ENCODE results near the gene RIMBP2.

RIMBP2 gene

GRCh38 chr12:130435331-130435730 lies 280.8 kb downstream of the RIMBP2 start:
- Histone ChIP-seq H3K79me2 (ENCODE audit: control insufficient read depth, insufficient read depth, low read length) (no peaks in the 10 kb centered on the region), H3K56ac (ENCODE audit: low read length) (no peak overlapping the region), H3K27ac (ENCODE audit: low read depth, low read length) (no peak overlapping the region), H3K79me1 (ENCODE audit: low read length) (no peaks in the 10 kb centered on the region), H3K4me1 (ENCODE audit: control insufficient read depth, low read depth, low read length) (no peaks in the 10 kb centered on the region), H4K8ac (ENCODE audit: low read depth, low read length) (no peak overlapping the region), H3K23ac (ENCODE audit: low read length) (no peak overlapping the region), H2BK120ac (ENCODE audit: low read depth, low read length) (no peak overlapping the region), H3K4me3 (ENCODE audit: low read length) (no peak overlapping the region), H2BK5ac (ENCODE audit: low read length) (no peak overlapping the region), H4K5ac (ENCODE audit: low read length) (no peak overlapping the region), H3K4ac (ENCODE audit: low read depth, low read length) (no peak overlapping the region), H3K36me3 (ENCODE audit: control insufficient read depth, insufficient read depth, low read length) (no peaks in the 10 kb centered on the region), H3K9ac (ENCODE audit: low read length) (no peak overlapping the region), H2BK15ac (replicated peaks; ENCODE audit: low read depth) (no peak overlapping the region), H3K27me3 (ENCODE audit: insufficient read depth, low read length, poor library complexity) (no peaks in the 10 kb centered on the region), H2AK5ac (ENCODE audit: low read length) (no peak overlapping the region), H3K4me2 (ENCODE audit: low read length) (no peak overlapping the region), H3K18ac (ENCODE audit: low read length) (no peak overlapping the region)
- WGBS (ENCODE audit: extremely low coverage, insufficient coverage, low lambda C conversion rate), result no CpG with 5 or more reads among the region's 6 CpGs
- no peak for DNase-seq

- Histone ChIP-seq H3K4me1 (ENCODE audit: control insufficient read depth, low read depth, low read length) (no peaks in the 10 kb centered on the region), H3K56ac (ENCODE audit: low read length) (no peak overlapping the region), H3K36me3 (ENCODE audit: control insufficient read depth, insufficient read depth, low read length) (no peaks in the 10 kb centered on the region), H3K4ac (ENCODE audit: low read depth, low read length) (no peak overlapping the region), H2BK120ac (ENCODE audit: low read depth, low read length) (no peak overlapping the region), H3K79me2 (ENCODE audit: control insufficient read depth, insufficient read depth, low read length) (no peaks in the 10 kb centered on the region), H3K79me1 (ENCODE audit: low read length) (no peaks in the 10 kb centered on the region), H2BK15ac (replicated peaks; ENCODE audit: low read depth) (no peak overlapping the region), H3K27ac (ENCODE audit: low read depth, low read length) (no peak overlapping the region), H3K27me3 (ENCODE audit: insufficient read depth, low read length, poor library complexity) (no peaks in the 10 kb centered on the region), H2BK5ac (ENCODE audit: low read length) (no peak overlapping the region), H3K4me2 (ENCODE audit: low read length) (no peak overlapping the region), H4K5ac (ENCODE audit: low read length) (no peak overlapping the region), H3K23ac (ENCODE audit: low read length) (no peak overlapping the region), H3K9ac (ENCODE audit: low read length) (no peak overlapping the region), H3K18ac (ENCODE audit: low read length) (no peak overlapping the region), H4K8ac (ENCODE audit: low read depth, low read length) (no peak overlapping the region), H3K4me3 (ENCODE audit: low read length) (no peak overlapping the region), H2AK5ac (ENCODE audit: low read length) (no peak overlapping the region)
- DNase-seq, result no peak
- WGBS (ENCODE audit: extremely low coverage, insufficient coverage, low lambda C conversion rate), result no CpG with 5 or more reads among the region's 22 CpGs
Measured at GRCh38 chr12:130434560-130434959, 281.5 kb downstream of the RIMBP2 start.

- DNase-seq, result no peak
- H2BK15ac ChIP-seq (replicated peaks; ENCODE audit: low read depth), result no peak overlapping the region
- no CpG with 5 or more reads among the region's 13 CpGs for WGBS (ENCODE audit: extremely low coverage, insufficient coverage, low lambda C conversion rate)
- no peak overlapping the region for H3K9ac ChIP-seq (ENCODE audit: low read length)
- no peak overlapping the region for H2AK5ac ChIP-seq (ENCODE audit: low read length)
- no peak overlapping the region for H4K8ac ChIP-seq (ENCODE audit: low read depth, low read length)
- H2BK5ac ChIP-seq (ENCODE audit: low read length), result no peak overlapping the region
- no peak overlapping the region for H4K5ac ChIP-seq (ENCODE audit: low read length)
- no peak overlapping the region for H3K27ac ChIP-seq (ENCODE audit: low read depth, low read length)
- H3K23ac ChIP-seq (ENCODE audit: low read length), result no peak overlapping the region
- no peak overlapping the region for H3K4me3 ChIP-seq (ENCODE audit: low read length)
- no peaks in the 10 kb centered on the region for H3K36me3 ChIP-seq (ENCODE audit: control insufficient read depth, insufficient read depth, low read length)
- no peak overlapping the region for H3K56ac ChIP-seq (ENCODE audit: low read length)
- H3K79me2 ChIP-seq (ENCODE audit: control insufficient read depth, insufficient read depth, low read length), result no peaks in the 10 kb centered on the region
- no peak overlapping the region for H3K18ac ChIP-seq (ENCODE audit: low read length)
- no peaks in the 10 kb centered on the region for H3K79me1 ChIP-seq (ENCODE audit: low read length)
- no peaks in the 10 kb centered on the region for H3K4me1 ChIP-seq (ENCODE audit: control insufficient read depth, low read depth, low read length)
- H2BK120ac ChIP-seq (ENCODE audit: low read depth, low read length), result no peak overlapping the region
- no peaks in the 10 kb centered on the region for H3K27me3 ChIP-seq (ENCODE audit: insufficient read depth, low read length, poor library complexity)
- H3K4me2 ChIP-seq (ENCODE audit: low read length), result no peak overlapping the region
- H3K4ac ChIP-seq (ENCODE audit: low read depth, low read length), result no peak overlapping the region
Measured at GRCh38 chr12:130433834-130434233, 282.3 kb downstream of the RIMBP2 start.

- Histone ChIP-seq H2BK120ac (ENCODE audit: low read depth, low read length) (no peak overlapping the region), H3K56ac (ENCODE audit: low read length) (no peak overlapping the region), H3K79me1 (ENCODE audit: low read length) (no peaks in the 10 kb centered on the region), H3K9ac (ENCODE audit: low read length) (no peak overlapping the region), H3K27ac (ENCODE audit: low read depth, low read length) (no peak overlapping the region), H3K36me3 (ENCODE audit: control insufficient read depth, insufficient read depth, low read length) (no peaks in the 10 kb centered on the region), H2BK15ac (replicated peaks; ENCODE audit: low read depth) (no peak overlapping the region), H3K18ac (ENCODE audit: low read length) (no peak overlapping the region), H2AK5ac (ENCODE audit: low read length) (no peak overlapping the region), H3K4me1 (ENCODE audit: control insufficient read depth, low read depth, low read length) (no peaks in the 10 kb centered on the region), H3K27me3 (ENCODE audit: insufficient read depth, low read length, poor library complexity) (no peaks in the 10 kb centered on the region), H4K5ac (ENCODE audit: low read length) (no peak overlapping the region), H3K4me2 (ENCODE audit: low read length) (no peak overlapping the region), H3K4me3 (ENCODE audit: low read length) (no peak overlapping the region), H4K8ac (ENCODE audit: low read depth, low read length) (no peak overlapping the region), H3K79me2 (ENCODE audit: control insufficient read depth, insufficient read depth, low read length) (no peaks in the 10 kb centered on the region), H3K4ac (ENCODE audit: low read depth, low read length) (no peak overlapping the region), H3K23ac (ENCODE audit: low read length) (no peak overlapping the region), H2BK5ac (ENCODE audit: low read length) (no peak overlapping the region)
- no CpG with 5 or more reads among the region's 6 CpGs for WGBS (ENCODE audit: extremely low coverage, insufficient coverage, low lambda C conversion rate)
- peak; percentile 3 for DNase-seq
Measured at GRCh38 chr12:130433411-130433810, 282.7 kb downstream of the RIMBP2 start.

- Histone ChIP-seq H2BK5ac (ENCODE audit: low read length) (no peak overlapping the region), H3K79me1 (ENCODE audit: low read length) (no peaks in the 10 kb centered on the region), H3K18ac (ENCODE audit: low read length) (no peak overlapping the region), H3K4me2 (ENCODE audit: low read length) (no peak overlapping the region), H2AK5ac (ENCODE audit: low read length) (no peak overlapping the region), H4K5ac (ENCODE audit: low read length) (no peak overlapping the region), H3K4me3 (ENCODE audit: low read length) (no peak overlapping the region), H3K23ac (ENCODE audit: low read length) (no peak overlapping the region), H2BK15ac (replicated peaks; ENCODE audit: low read depth) (no peak overlapping the region), H2BK120ac (ENCODE audit: low read depth, low read length) (no peak overlapping the region), H3K56ac (ENCODE audit: low read length) (no peak overlapping the region), H4K8ac (ENCODE audit: low read depth, low read length) (no peak overlapping the region), H3K27me3 (ENCODE audit: insufficient read depth, low read length, poor library complexity) (no peaks in the 10 kb centered on the region), H3K36me3 (ENCODE audit: control insufficient read depth, insufficient read depth, low read length) (no peaks in the 10 kb centered on the region), H3K4me1 (ENCODE audit: control insufficient read depth, low read depth, low read length) (no peaks in the 10 kb centered on the region), H3K9ac (ENCODE audit: low read length) (no peak overlapping the region), H3K4ac (ENCODE audit: low read depth, low read length) (no peak overlapping the region), H3K79me2 (ENCODE audit: control insufficient read depth, insufficient read depth, low read length) (no peaks in the 10 kb centered on the region), H3K27ac (ENCODE audit: low read depth, low read length) (no peak overlapping the region)
- WGBS (ENCODE audit: extremely low coverage, insufficient coverage, low lambda C conversion rate), result no CpG with 5 or more reads among the region's 11 CpGs
- no peak for DNase-seq
Measured at GRCh38 chr12:130431176-130431575, 284.9 kb downstream of the RIMBP2 start.

GRCh38 chr12:130429656-130430505 lies 286.2 kb downstream of the RIMBP2 start:
- H3K79me2 ChIP-seq (ENCODE audit: control insufficient read depth, insufficient read depth, low read length), result no peaks in the 10 kb centered on the region
- no peak overlapping the region for H3K23ac ChIP-seq (ENCODE audit: low read length)
- DNase-seq, result no peak
- H3K4me2 ChIP-seq (ENCODE audit: low read length), result no peak overlapping the region
- H3K9ac ChIP-seq (ENCODE audit: low read length), result no peak overlapping the region
- H2BK5ac ChIP-seq (ENCODE audit: low read length), result no peak overlapping the region
- H3K27ac ChIP-seq (ENCODE audit: low read depth, low read length), result no peak overlapping the region
- H3K56ac ChIP-seq (ENCODE audit: low read length), result no peak overlapping the region
- H2AK5ac ChIP-seq (ENCODE audit: low read length), result no peak overlapping the region
- H3K18ac ChIP-seq (ENCODE audit: low read length), result no peak overlapping the region
- no peak overlapping the region for H2BK15ac ChIP-seq (replicated peaks; ENCODE audit: low read depth)
- H3K4ac ChIP-seq (ENCODE audit: low read depth, low read length), result no peak overlapping the region
- no peaks in the 10 kb centered on the region for H3K4me1 ChIP-seq (ENCODE audit: control insufficient read depth, low read depth, low read length)
- H3K27me3 ChIP-seq (ENCODE audit: insufficient read depth, low read length, poor library complexity), result no peaks in the 10 kb centered on the region
- 100% methylated on average over 2 of the region's 24 CpGs for WGBS (ENCODE audit: extremely low coverage, insufficient coverage, low lambda C conversion rate)
- H3K36me3 ChIP-seq (ENCODE audit: control insufficient read depth, insufficient read depth, low read length), result no peaks in the 10 kb centered on the region
- H3K4me3 ChIP-seq (ENCODE audit: low read length), result no peak overlapping the region
- H2BK120ac ChIP-seq (ENCODE audit: low read depth, low read length), result no peak overlapping the region
- no peak overlapping the region for H4K5ac ChIP-seq (ENCODE audit: low read length)
- H3K79me1 ChIP-seq (ENCODE audit: low read length), result no peaks in the 10 kb centered on the region
- H4K8ac ChIP-seq (ENCODE audit: low read depth, low read length), result no peak overlapping the region

Measured in mesendoderm (in vitro differentiated cells).